OCI-LY7 (cell line): ENCODE data around the gene ZYX. TPM values are rescaled to one million over a fixed set of nuclear protein-coding genes. Genes with fewer than 3 reads are reported as not detected.
"Not testable (repeated sequence)": the region's sequence is repeated elsewhere in the genome, so short reads cannot be mapped to it uniquely, and the experiment has no call there.

Experiments
- BruUV-seq: library from RNA; stranded (reverse); fragments of 400-500 nt; replicated peaks from 2 replicates; lab custom pipeline; 2021; lab: Mats Ljungman, UMichigan
- CTCF ChIA-PET: fragments of 300-600 bp; sonication (Branson Sonifier 250); formaldehyde crosslinking; loops from one replicate; lab custom pipeline; 2022; ENCODE audit warnings: antibody characterized with exemption; ENCODE audit not compliant: unreplicated experiment; lab: Charles Lee
- POLR2A ChIA-PET: fragments of 300-600 bp; sonication (Branson Sonifier 250); formaldehyde crosslinking; loops from one replicate; lab custom pipeline; 2022; ENCODE audit warnings: antibody characterized with exemption; lab: Charles Lee
- DNase-seq: peaks from one replicate; pipeline ENCODE4 v3.0.0-alpha.2; 2015; ENCODE audit warnings: low spot score
- H2AFZ ChIP-seq: fragments of 200-600 bp; sonication (generic), shearing (Covaris generic); 2 replicates; pipeline ENCODE4 v1.6.1; 2014; ENCODE audit warnings: mild to moderate bottlenecking, antibody characterized with exemption, low read length, moderate library complexity
- H3K27ac ChIP-seq: fragments of 200-600 bp; sonication (generic); 2 replicates; pipeline ENCODE4 v1.5.1; 2014; ENCODE audit warnings: mixed run types, low read depth, mild to moderate bottlenecking, moderate library complexity, low read length, inconsistent platforms; ENCODE audit not compliant: poor library complexity, severe bottlenecking
- H3K36me3 ChIP-seq: fragments of 200-600 bp; sonication (generic); 2 replicates; pipeline ENCODE4 v1.6.1; 2014; ENCODE audit warnings: mild to moderate bottlenecking, antibody characterized with exemption, low read length, moderate library complexity, mixed read lengths; ENCODE audit not compliant: insufficient read depth
- H3K4me1 ChIP-seq: fragments of 200-600 bp; sonication (generic); 2 replicates; pipeline ENCODE4 v1.5.1; 2014; ENCODE audit warnings: mild to moderate bottlenecking, low read length; ENCODE audit not compliant: insufficient read depth, poor library complexity, severe bottlenecking
- H3K4me2 ChIP-seq: fragments of 200-600 bp; sonication (generic); 2 replicates; pipeline ENCODE4 v1.6.1; 2014; ENCODE audit warnings: mild to moderate bottlenecking, low read length
- H3K4me3 ChIP-seq: fragments of 200-600 bp; sonication (generic); 2 replicates; pipeline ENCODE4 v1.5.1; 2014; ENCODE audit warnings: mild to moderate bottlenecking, low read depth, low read length; ENCODE audit not compliant: poor library complexity, severe bottlenecking
- H3K79me2 ChIP-seq: fragments of 200-600 bp; sonication (generic); 2 replicates; pipeline ENCODE4 v1.6.1; 2016; ENCODE audit warnings: low read depth, mild to moderate bottlenecking, low read length, moderate library complexity, mixed read lengths; ENCODE audit not compliant: insufficient read depth
- H3K9me2 ChIP-seq: fragments of 200-600 bp; sonication (generic); 2 replicates; pipeline ENCODE4 v1.6.1; 2016; ENCODE audit warnings: mild to moderate bottlenecking, low read length, mixed read lengths; ENCODE audit not compliant: insufficient read depth
- H3K9me3 ChIP-seq: fragments of 200-600 bp; sonication (generic); 2 replicates; pipeline ENCODE4 v1.6.1; 2014; ENCODE audit warnings: mild to moderate bottlenecking, mixed run types, low read length, mixed read lengths
- H4K20me1 ChIP-seq: fragments of 200-600 bp; sonication (generic); 2 replicates; pipeline ENCODE4 v1.6.1; 2014; ENCODE audit warnings: mild to moderate bottlenecking, antibody characterized with exemption, low read length, moderate library complexity, mixed read lengths; ENCODE audit not compliant: insufficient read depth
- CTCF ChIP-seq: fragments of 200-600 bp; sonication (generic); conservative IDR thresholded peaks from 2 replicates; pipeline ENCODE4 v1.5.1; 2014; ENCODE audit warnings: mild to moderate bottlenecking, antibody characterized with exemption, low read length, moderate library complexity, mixed read lengths
- EZH2phosphoT487 ChIP-seq: fragments of 200-600 bp; sonication (generic); IDR thresholded peaks from 2 replicates; pipeline ENCODE4 v1.6.1; 2018; ENCODE audit warnings: low read depth, borderline replicate concordance, mild to moderate bottlenecking, mixed run types, antibody characterized with exemption, low read length, moderate library complexity, mixed read lengths
- intact Hi-C: fragments of 100-400 bp; cut with micrococcal nuclease; formaldehyde crosslinking; loops from one replicate; pipeline ENCODE4 v1.10.0; 2022; ENCODE audit not compliant: unreplicated experiment
- total RNA-seq, 2 experiments: library from RNA; depleted of rRNA in 1 of 2; stranded (reverse); fragments of >200 nt in 1 of 2; shearing (Covaris generic) in 1 of 2; gene quantifications; 2 replicates each; pipeline ENCODE4 v1.2.3, GENCODE V29; 2014 to 2022

Gene ZYX
- total RNA-seq, 2 experiments from 2014 or later, result 0.44 to 4.2 TPM

- no TSS peak for BruUV-seq
- H3K4me1 ChIP-seq, result no peaks in the 10 kb centered on the region
- no peaks in the 10 kb centered on the region for H3K9me2 ChIP-seq
- DNase-seq, result no peak
- H3K4me2 ChIP-seq, result no peak overlapping the region
- H4K20me1 ChIP-seq, result no peaks in the 10 kb centered on the region
- TF ChIP-seq CTCF (no peak), EZH2phosphoT487 (no peak)
- no peak overlapping the region for H2AFZ ChIP-seq
- H3K9me3 ChIP-seq, result no peaks in the 10 kb centered on the region
- ChIA-PET CTCF (no interaction called here), POLR2A (interaction anchor here (1.0 kb wide), 1 partner anchor 41 kb away, joined by 3 read pairs; no protein-coding TSS in a partner anchor)
- no peaks in the 10 kb centered on the region for H3K79me2 ChIP-seq
- H3K4me3 ChIP-seq, result no peak overlapping the region
- no peaks in the 10 kb centered on the region for H3K36me3 ChIP-seq
- intact Hi-C loops, result no loop called here
- H3K27ac ChIP-seq, result no peak overlapping the region
Observed at GRCh38 chr7:143390773-143391317, 9.7 kb downstream of the ZYX start.

GRCh38 chr7:143391462-143392404 lies 10.6 kb downstream of the ZYX start:
- DNase-seq, result no peak
- Histone ChIP-seq H3K4me1 (no peaks in the 10 kb centered on the region), H3K4me3 (no peak overlapping the region), H3K27ac (no peak overlapping the region), H3K9me3 (no peaks in the 10 kb centered on the region), H4K20me1 (no peaks in the 10 kb centered on the region), H2AFZ (no peak overlapping the region), H3K36me3 (no peaks in the 10 kb centered on the region), H3K9me2 (no peaks in the 10 kb centered on the region), H3K79me2 (no peaks in the 10 kb centered on the region), H3K4me2 (no peak overlapping the region)
- no TSS peak for BruUV-seq
- intact Hi-C loops, result no loop called here
- POLR2A ChIA-PET, result no interaction called here
- TF ChIP-seq CTCF (no peak), EZH2phosphoT487 (no peak)
- CTCF ChIA-PET, result no interaction called here

- H2AFZ ChIP-seq, BruUV-seq, H3K79me2 ChIP-seq, H3K9me2 ChIP-seq, CTCF ChIA-PET, H4K20me1 ChIP-seq, H3K27ac ChIP-seq, H3K4me3 ChIP-seq, H3K9me3 ChIP-seq, H3K4me1 ChIP-seq, H3K36me3 ChIP-seq, DNase-seq, H3K4me2 ChIP-seq, intact Hi-C loops: not testable (repeated sequence)
- POLR2A ChIA-PET, result interaction anchor here (0.6 kb wide), 1 partner anchor 753 kb away, joined by 3 read pairs; no protein-coding TSS in a partner anchor
Observed at GRCh38 chr7:143392427-143392826, 11.3 kb downstream of the ZYX start.
